AG09319 (cell line): Measurements from ENCODE around the gene ULBP2.
"Not testable (repeated sequence)": the region's sequence is repeated elsewhere in the genome, so short reads cannot be mapped to it uniquely, and the experiment has no call there.

Source experiments
- DNase-seq: peaks from one replicate; pipeline ENCODE4 v3.0.0-alpha.2; 2010; ENCODE audit warnings: low read depth; ENCODE audit errors: extremely low read depth
- CTCF ChIP-seq: IDR thresholded peaks from 2 replicates; pipeline ENCODE4 v1.5.1; 2011; ENCODE audit warnings: low read depth, mild to moderate bottlenecking, inconsistent platforms, low read length, moderate library complexity

Gene ULBP2

DNA sequence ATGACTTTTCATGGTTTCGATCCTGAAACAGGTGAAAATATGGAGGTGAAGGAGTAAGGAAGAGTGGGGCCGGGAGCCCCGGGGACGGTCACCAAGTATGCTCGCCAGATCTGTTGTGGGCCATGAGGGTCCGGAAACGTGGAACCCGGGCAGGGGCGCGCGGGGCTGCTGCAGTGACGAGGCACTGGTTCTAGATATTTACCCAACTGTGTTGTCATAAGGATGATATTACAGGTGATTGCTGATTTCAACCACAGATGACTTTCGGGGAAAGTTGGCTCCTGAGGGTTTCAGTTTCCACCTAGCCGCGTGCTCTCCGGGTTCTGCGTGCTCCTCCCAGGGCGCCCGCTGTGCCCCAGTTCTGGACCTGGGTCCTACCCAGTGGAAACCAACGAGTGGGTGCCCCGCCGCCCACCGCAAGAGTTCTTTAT, 31.1 kb upstream of the ULBP2 start:
- DNase-seq, result no peak
- TF ChIP-seq CTCF, result no peak

- DNase-seq, result not testable (repeated sequence)
Measured at GRCh38 chr6:149912680-149913079, 29.1 kb upstream of the ULBP2 start.

GRCh38 chr6:149913085-149913484, 28.7 kb upstream of the ULBP2 start:
- no peak for TF ChIP-seq CTCF
- no peak for DNase-seq

DNA sequence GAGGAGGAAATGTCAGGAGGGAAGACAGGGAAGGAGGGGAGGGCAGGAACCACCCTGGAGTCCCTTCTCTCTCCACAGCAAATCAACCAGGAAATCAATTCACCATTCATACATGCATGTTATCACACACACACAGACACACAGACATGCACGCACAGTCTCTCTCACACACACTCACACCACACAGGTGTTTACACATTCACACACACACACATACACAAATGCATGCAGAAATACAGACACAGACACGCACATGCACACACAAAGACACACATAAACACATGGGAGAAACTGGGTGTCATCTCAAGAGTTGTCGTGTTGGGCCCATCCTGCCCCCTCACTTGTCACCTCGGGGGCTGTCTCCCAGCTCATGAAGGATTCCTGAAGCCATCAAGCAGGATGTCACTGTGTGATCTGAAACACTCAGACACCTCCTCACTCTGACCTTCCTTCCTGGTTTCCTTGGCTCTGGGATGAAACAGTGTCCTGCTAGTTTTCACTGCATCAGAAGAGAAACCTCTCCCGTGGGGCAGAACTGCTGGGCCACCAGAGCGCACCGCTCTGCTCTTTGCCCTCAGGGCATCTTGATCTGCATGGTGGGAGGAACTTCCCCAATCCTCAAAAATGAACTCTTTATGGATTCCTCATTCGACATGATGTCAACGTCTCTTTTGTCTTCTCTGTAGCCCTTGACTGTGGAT, 28.1 kb upstream of the ULBP2 start:
- no peak for TF ChIP-seq CTCF

GRCh38 chr6:149915970-149916865, 25.6 kb upstream of the ULBP2 start:
- DNase-seq, result no peak
- no peak for TF ChIP-seq CTCF

More for the DNA sequence above, 28.1 kb upstream of the ULBP2 start:
- no peak for DNase-seq

GRCh38 chr6:149917679-149918078, 24.1 kb upstream of the ULBP2 start:
- DNase-seq, result no peak
- no peak for TF ChIP-seq CTCF

DNA sequence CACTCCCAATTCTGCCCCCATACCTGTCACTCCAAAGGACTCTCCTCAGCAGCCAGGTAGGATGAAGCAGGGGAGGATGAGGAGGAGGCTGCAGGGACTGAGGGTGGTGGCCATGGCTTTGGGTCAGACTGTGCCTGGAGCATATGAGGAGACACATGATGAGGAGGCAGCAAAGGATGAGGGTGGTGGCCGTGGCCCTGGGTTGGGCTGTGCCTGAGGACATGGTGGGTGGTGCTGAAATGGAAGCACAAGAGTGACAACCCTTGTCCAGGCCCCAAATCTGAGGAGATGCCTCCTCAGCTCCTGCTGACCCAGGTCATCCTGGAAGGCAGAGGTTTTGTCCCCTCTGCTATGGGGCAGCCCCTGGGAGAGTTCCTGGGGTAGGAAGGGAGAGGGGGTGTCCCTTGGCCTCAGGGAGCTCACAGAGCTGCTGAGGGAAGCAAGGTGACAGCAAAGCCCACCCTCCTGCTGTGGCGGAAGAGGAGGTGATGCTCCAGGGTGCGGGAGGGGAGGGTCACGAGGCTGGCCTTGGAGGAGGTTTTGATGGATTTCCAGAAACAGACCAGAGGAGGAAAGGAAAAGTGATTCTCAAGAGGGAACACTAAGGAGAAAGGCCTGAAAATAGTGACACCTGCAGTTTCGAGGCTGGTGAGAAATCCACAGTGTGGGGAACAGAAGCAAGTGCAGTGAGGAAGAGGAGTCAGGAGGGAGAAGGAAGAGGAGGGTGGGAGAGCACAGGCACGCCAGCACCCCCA, 23.5 kb upstream of the ULBP2 start:
- no peak for TF ChIP-seq CTCF

DNA sequence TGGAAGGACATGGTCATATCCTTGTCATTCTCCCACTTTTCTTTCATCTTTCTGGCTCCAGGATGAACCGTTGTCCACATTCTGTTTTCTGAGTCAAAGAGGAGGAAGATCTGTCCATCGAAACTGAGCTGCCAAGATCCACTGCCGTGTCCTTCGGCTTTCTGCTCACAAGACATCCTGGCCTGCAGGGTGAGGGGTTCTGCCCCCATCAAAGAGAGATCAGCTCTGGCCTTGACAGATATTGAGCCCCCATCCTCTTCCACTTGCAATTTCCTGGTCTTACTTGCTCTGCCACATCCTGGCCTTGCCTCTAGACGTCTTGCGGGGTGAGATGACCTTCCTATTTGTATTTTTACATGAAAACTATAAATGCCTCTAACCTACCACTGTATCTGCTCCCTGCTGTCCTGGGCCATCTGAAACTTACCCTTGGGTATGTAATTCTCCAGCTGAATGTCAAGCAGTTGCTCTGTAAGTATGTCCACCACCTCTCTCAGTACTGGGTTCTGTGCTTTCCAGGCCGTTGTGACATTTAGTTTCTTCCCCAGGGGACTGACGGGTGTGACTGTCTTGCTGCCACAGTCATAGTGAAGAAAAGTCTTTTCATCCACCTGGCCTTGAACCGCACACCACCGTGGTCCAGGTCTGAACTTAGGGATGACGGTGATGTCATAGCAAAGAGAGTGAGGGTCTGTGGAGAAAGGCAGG, 22.5 kb upstream of the ULBP2 start:
- DNase-seq, result not testable (repeated sequence)

More for the DNA sequence above, 23.5 kb upstream of the ULBP2 start:
- DNase-seq, result no peak
